D721Med (cell line): ENCODE measurements around the gene ZNF574.

Experiments
- DNase-seq: peaks from one replicate; pipeline ENCODE4 v3.0.0; 2011; ENCODE audit warnings: low spot score; ENCODE audit not compliant: insufficient read length
- FAIRE-seq: peaks from 2 replicates; lab custom pipeline; 2011; peaks lifted over from hg19 to GRCh38; lab: Jason Lieb, UNC
- CTCF ChIP-seq: IDR thresholded peaks from 2 replicates; pipeline ENCODE4 v1.5.1; 2012; ENCODE audit warnings: mild to moderate bottlenecking, control low read depth; ENCODE audit not compliant: insufficient read depth; ENCODE audit errors: missing control alignments

The ZNF574 gene

GRCh38 chr19:42113641-42114348 is 37.8 kb downstream of the ZNF574 start:
- DNase-seq = peak; percentile 67
- FAIRE-seq = peak; percentile 16
- TF ChIP-seq CTCF = peak; percentile 18

- FAIRE-seq (no peak), DNase-seq (peak; percentile 56)
- no peak for TF ChIP-seq CTCF
These were observed 38.4 kb downstream of the ZNF574 start for GRCh38 chr19:42114412-42114811.

- no peak for TF ChIP-seq CTCF
- FAIRE-seq = no peak
- no peak for DNase-seq
These were observed 39.3 kb downstream of the ZNF574 start for GRCh38 chr19:42115219-42115618.

- FAIRE-seq (no peak), DNase-seq (no peak)
- TF ChIP-seq CTCF = no peak
These were observed 39.7 kb downstream of the ZNF574 start for GRCh38 chr19:42115705-42116104.

GRCh38 chr19:42116308-42117075 is 40.5 kb downstream of the ZNF574 start:
- FAIRE-seq (no peak), DNase-seq (no peak)
- TF ChIP-seq CTCF = no peak

GRCh38 chr19:42117076-42117475 is 41.1 kb downstream of the ZNF574 start:
- no peak for FAIRE-seq

More at GRCh38 chr19:42117076-42117475, 41.1 kb downstream of the ZNF574 start:
- no peak for DNase-seq
- TF ChIP-seq CTCF = no peak
